HG02588 (cell line): ENCODE results near the gene DRAXIN.
A peak's percentile ranks its signal among the peaks of the same experiment; 100 is the strongest.

Source experiments
- ATAC-seq: cut with Tn5 transposase; IDR thresholded peaks from one replicate; pipeline ENCODE4 v1.9.1; 2021; ENCODE audit warnings: mild to moderate bottlenecking, moderate library complexity; ENCODE audit not compliant: unreplicated experiment

The DRAXIN gene

DNA sequence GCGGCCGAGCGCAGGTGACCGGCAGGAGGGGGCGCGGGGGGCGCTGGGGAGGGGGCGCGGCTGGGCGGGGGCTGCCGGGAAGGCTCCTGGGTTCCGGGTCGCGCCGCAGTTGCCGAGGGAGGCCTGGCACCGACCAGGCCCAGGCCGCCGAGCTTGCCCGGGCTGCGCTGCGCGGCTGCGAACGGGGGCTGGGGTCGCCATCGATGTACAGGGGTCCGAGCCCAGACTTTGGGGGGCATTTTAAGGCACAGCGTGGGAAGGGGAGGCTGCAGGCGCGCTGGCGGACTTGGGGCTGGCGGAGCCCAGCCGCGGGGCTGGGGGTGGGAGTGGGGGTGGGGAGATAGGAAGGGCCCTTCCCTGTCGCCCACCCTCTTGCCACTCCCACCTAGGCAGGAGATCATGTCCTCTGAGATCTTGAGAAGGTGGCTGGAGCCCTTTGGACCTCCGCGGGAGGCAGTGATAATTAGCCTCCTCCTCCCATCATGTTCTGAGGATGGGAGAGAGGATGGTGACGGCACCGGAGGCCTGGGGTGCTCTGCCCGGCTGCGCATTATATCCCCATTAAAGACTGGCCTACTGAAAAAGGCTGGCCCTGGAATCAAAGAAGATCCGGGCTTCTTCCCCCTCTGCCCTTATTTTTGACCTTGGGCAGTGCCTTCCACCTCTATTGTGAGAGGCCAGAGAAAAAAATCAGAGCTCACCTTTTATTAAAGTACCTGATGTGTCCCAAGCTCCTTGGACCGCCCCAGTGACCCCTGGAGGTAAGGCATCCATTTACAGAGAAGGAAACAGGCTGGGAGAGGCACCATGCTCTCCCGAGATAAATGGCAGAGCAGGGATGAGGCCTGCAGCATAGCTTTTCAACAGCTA lies 36.3 kb upstream of the DRAXIN start:
- peak; percentile 10 for ATAC-seq

DNA sequence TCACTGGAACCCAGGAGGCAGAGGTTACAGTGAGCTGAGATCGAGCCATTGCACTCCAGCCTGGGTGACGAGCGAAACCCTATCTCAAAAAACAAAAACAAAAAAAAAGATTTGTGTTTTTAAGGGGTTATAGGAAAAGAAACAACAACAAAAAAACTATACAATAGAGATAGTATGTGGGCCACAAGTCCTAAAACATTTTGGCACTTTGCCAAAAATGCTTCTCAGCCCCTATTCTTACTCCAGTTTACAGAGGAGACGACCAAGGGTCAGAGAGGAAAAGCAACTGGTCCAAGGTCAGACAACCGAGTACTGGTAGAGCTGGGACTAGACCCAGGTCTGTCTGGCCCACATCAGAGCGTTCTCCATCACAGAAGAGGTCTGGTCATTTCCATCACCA lies 33.9 kb upstream of the DRAXIN start:
- ATAC-seq: no peak

DNA sequence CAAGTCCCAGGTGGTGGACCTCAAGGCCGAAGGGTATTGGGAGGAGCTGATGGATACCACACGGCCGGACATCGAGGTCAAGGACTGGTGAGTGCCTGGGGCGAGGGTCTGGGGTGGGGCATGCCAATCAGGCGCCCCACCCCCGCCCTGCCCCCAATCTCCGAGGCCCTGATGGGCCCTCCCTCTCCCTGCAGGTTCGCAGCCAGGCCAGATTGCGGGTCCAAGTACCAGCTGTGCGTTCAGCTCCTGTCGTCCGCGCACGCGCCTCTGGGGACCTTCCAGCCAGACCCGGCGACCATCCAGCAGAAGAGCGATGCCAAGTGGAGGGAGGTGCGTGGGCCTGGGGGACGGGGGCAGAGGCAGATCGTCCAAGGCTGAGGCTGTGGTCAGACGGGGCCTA lies 33.0 kb upstream of the DRAXIN start:
- no peak for ATAC-seq

DNA sequence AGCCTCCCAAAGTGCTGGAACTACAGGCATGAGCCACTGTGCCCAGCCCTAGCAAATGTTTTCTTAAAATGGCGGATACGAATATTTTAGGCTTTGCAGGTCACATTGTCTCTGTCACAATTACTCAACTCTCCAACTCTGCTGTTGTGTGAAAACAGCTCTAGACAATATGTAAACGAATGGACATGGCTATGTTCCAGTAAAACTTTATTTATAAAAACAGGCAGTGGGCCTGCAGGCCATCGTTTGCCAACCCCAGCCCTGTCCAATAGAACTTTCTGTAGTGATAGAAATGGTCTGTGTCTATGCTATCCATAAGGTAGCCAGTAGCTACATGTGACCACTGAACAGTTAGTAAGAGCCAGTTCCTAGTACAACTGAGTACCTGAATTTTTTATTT lies 31.8 kb upstream of the DRAXIN start:
- no peak for ATAC-seq

DNA sequence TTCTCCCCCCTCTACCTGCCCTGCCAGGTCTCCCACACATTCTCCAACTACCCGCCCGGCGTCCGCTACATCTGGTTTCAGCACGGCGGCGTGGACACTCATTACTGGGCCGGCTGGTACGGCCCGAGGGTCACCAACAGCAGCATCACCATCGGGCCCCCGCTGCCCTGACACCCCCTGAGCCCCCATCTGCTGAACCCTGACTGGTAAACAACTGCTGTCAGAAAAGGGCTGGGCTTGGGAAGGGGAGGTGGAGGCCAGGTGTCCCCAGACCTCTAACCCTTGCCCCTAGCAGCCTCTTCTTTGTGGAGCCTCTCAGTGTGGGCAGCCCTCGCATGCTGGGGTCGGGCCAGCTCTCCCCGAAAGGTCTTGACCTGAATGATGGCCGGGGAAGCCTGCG lies 30.4 kb upstream of the DRAXIN start:
- no peak for ATAC-seq

DNA sequence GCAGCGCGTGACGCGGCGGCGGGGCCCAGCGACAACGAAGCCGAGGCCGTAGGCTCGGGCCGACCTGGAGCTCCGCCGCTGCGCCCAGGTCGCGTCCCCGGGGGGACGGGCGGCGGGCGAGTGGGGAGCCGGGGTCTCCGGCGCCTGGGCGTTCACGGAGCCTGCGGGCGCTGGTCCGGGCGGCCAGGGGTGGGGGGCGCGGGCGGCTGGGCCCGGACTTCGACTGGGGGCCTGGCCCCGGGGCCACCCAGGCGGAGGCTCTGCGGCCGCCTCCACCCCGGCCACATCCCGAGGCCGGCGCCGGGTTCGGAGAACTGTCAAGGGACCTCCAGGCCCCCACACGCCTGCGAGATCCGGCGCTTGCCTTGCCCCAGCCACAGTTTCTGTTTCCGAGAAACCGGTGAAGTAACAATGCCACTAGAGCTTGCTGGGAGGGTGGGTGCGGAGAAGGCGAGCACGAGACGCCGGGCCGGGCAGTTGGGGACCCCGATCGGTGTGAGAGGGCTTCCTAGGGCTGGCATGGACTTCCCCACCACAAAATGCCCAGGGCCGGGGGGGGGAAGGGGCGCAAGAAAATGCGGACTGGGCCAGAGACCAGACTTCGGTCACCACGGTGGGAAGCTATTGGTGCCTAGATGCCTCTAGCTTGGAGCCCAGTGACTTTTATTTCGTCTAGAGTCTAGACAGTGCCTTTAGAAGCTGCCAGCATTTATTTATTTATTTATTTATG lies 27.0 kb upstream of the DRAXIN start:
- ATAC-seq: peak; percentile 24

DNA sequence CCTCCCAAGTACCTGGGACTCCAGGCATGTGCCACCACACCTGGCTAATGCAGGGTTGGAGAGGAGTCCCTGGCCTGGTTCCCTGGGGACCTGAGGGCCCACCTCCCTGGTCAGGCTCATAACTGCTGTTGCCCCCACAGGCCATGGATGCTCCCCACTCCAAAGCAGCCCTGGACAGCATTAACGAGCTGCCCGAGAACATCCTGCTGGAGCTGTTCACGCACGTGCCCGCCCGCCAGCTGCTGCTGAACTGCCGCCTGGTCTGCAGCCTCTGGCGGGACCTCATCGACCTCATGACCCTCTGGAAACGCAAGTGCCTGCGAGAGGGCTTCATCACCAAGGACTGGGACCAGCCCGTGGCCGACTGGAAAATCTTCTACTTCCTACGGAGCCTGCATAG lies 23.0 kb upstream of the DRAXIN start:
- no peak for ATAC-seq

DNA sequence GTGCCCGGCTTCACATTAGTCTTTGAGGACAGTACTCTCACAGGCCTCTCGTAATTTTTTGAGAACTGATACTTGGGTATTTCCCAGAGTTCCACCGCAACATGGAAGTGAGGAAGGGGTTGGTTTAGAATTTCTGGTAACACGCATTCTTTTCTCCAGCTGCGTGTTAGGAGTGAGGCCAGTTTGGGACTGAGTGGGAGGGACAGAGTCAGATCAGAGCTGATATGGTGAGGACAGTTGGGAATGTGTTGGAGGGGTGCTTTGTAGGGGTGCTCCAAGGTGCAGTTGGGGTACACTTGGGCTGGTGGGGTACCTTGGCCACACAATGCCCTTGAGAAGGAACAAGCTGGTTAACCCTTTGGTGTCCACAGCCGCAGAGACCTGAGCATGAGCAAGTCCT lies 20.8 kb upstream of the DRAXIN start:
- no peak for ATAC-seq

DNA sequence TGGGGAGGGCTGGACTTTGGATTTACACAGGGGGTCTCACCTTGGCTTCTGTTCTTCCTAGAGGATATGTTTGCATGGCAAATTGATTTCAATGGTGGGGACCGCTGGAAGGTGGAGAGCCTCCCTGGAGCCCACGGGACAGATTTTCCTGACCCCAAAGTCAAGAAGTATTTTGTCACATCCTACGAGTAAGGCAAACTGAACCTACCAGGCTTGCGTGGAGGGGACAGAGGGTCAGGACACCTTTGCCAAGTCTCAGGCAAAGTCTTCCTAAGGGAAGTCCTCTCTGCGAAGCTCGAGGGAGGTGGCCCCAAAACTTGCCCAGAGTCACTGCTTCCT lies 20.3 kb upstream of the DRAXIN start:
- ATAC-seq: no peak

DNA sequence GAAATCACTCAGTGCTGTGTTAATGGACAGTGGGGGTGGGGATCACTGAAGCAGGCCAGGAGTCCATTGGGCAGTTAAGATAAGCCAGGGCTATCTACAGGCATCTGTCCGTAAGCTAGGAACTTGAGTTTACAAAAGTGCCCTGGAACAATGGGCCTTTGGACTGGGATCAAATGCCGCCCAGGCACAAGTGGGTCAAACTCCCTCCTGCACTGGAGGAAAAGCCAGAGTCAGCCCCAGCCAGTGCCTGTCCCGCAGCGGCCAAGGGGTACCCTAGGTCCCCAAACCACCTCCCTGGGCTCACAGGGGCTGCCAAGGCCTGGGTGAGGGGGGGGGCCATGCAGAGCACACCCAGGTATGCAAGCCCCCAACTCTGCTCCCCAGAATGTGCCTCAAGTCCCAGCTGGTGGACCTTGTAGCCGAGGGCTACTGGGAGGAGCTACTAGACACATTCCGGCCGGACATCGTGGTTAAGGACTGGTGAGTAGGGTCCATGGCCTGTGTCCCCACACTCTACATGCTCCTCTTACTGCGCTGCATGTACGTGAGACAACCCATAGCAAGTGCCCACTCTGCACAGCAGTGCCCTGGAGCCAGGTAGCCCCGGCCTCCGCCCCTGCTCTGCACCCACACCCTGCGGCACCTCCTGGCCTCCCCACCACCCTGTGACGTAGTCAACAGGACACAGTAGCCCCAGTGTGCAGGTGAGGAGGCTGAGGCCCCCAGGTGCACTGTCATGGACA lies 19.8 kb upstream of the DRAXIN start:
- ATAC-seq: no peak

DNA sequence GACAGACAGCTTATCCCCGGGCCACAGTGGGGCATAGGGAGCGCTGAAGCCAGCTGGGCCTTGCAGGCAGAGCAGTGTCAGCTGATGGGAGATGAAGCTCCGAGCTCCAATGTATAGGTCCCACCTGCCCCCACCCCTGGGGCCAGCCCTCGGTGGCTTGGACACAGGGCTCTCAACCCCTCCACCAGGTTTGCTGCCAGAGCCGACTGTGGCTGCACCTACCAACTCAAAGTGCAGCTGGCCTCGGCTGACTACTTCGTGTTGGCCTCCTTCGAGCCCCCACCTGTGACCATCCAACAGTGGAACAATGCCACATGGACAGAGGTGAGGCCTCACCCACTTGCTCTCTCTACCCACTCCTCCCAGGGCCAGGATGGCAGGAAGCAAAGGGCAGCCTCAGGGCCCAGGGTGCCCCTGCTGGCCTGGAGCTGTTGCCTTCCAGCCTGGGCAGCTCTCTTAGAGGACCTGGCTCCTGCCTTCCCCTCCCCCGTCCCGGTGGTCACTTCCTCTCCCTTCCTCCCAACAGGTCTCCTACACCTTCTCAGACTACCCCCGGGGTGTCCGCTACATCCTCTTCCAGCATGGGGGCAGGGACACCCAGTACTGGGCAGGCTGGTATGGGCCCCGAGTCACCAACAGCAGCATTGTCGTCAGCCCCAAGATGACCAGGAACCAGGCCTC lies 18.3 kb upstream of the DRAXIN start:
- ATAC-seq: no peak

DNA sequence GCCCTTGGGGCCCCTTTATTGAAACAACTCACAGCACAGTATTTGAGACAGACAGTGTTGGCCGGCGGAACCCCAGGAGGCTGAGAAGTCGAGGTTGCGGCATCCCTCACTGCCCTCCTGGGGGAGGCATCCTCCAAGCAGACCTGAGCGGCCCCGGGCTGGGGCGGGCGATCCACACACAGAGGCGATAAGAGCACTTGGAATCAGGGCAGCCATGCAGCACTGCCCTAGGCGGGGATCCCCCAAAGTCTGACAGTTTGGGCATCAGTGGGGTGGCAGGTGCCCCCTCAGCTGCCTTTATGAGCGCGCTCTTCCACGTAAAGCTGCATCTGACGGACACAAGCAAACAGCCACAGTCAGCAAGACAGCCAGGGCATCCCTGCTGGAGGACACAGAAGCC lies 17.0 kb upstream of the DRAXIN start:
- ATAC-seq: no peak

DNA sequence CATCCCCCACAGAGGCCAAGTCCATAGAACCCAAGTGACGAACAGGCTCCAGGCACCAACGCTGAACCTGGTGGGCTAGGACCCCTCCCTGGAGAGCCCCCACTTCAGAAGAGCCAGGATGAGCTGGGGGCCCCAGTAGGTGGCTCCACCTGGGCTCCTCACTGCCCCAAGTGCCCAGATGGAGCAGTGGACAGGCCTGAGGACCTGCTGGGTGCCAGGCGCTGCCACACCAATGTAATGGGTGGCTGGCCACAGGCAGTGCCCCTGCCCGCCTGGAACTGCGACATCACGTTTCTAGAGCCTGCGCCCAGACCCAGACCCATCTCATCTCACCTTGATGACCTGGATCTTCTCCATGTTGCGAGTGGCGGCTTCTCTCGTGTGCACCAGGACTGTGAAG lies 16.2 kb upstream of the DRAXIN start:
- ATAC-seq: no peak

DNA sequence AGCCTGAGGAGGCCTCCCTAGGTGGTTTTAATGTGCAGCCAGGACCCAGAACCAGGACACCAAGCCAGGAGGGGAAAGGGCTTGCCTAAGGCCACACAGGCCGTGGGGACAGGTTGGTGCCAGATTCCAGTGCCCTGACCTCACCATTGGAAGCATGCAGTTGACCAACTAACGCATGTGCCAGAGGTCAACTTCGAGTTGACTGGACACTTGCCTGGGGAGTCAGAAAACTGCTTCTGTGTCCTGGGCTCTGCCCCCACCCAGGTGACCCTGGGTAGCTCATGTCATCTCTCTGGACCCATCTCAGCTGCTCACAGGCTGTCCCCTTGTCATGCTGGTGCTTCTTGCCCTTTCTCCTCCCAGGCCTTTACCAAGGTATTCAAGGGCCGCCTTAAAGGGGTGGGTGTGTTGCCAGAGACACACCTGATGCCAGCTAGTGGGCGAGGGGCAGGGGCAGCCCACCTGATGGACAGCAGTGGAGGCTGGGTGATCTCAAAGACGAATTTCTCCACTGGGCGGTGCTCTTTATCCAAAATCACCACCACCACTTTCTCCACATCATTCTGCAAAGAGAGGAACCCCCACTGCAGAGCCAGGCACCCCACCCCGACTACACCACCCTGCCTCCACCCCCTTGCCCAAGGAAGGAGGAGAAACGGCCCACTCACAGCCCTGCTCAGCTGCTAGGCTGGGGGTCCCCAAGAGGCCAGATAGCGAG lies 15.0 kb upstream of the DRAXIN start:
- no peak for ATAC-seq

DNA sequence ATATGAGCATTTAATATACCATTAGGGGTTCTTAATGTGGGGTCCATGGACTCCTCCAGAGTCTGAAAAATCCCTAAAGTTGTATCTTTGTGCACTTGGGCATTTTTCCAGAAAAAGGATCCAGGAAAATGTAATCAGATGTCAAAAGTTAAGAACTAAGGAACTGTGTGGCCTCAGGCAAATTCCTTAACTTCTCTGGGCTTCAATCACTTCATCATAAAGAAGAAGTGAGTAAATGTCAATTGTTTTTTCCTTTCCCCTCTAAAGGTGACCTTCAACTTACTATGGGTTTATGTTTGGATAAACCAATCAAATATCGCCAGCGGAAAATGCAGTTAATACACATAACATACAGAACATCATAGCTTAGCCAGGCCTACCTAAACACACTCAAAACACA lies 13.1 kb upstream of the DRAXIN start:
- ATAC-seq: no peak

DNA sequence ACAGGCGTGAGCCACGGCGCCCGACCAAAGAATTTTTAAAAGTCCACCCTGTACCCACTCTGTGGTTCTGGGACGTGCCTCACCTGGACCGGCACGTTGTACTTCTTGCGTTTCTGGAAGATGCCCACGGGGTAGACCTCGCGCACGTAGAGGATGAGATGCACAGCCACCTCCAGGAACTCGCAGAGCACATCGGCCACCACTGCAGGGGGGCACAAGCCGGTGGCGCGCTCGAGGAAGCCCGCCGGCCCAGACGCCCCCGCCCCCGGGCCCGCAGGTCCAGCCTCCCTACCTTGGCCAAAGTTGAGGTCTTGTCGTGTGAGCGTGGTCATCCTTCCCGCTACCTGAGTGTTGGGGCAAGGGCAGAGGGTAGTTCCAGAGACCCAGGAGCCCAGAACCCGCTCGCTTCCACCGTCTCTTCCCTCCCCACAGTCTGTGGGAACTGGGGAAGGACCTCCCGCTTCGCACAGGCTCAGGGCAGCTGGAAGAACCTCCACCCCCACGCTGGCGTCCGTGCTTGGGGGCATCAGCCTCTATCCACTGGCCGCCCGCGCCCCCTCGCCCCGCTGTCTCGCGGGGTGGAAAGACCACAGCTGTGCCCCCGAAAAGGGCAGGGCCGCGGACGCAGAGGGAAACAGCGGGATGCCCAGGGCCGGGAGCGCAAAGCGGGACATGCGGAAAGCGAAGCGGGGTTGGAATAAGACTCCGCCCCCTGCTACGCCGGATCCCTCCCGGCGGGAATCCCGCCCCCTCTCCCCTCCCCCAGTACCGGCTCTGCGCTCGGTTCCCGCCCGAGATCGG lies 11.0 kb upstream of the DRAXIN start:
- ATAC-seq: peak; percentile 26

DNA sequence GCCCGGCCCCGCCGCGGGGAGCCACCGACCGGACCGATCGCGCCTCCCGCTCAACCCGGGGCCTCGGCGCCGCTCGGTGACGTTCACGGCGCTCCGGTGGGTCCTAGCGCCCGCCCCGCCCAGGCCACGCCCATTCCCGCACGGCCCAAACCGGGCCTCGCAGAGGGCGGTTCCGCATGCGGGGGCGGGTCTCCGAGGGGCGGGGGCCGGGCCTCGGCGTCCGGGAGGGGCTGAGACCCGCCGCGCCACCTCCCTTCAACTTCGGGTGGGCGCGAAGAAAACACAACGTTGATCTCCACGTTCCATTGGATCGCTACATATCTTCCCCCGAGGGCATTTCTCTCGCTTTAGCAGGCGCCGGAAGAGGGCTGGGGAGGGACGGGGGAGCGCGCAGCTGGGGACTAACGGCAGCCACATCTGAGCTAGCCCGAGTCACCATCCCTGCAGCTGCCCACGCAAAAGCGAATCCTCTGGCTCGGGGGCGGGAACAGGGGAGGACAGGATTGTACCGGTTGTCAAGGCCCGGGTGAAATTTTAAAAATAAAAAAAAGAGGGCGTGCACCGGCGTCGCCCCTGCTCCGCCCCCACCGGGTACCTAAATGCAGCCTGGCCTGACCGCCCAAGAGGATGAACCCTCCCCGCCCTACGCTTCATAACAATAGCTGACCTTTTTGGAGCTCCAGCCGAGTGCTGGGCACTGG lies 10.3 kb upstream of the DRAXIN start, which contains the start of gene MAD2L2:
Gene MAD2L2, minus strand, starts transcription at position 78 of the 701 bp plus-strand sequence. CDS start 547 bp downstream, outside the sequence.
- ATAC-seq: peak; percentile 93

DNA sequence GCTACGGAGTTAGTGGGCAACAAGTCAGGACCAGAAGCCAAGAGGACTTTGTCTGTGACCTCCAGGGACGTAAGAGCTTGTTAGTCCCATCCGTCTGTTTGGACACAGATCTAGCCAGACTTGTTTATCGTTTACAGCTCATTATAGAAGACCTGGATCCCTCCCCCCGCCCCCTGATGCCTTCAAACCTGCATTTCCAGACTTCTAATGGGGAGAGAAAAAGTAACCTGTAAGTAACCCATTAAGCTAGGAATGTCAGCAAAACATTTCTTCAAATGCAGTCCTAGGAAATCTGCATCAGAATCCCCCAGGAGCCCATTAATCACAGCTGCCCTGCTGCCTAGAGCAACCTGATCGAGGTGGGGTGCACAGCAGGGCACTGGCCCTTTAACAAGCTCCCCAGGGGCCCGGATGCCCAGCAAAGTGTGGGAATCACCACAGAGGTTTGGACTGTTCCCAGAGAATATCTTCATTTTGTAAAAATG lies 9.2 kb upstream of the DRAXIN start:
- ATAC-seq: no peak

DNA sequence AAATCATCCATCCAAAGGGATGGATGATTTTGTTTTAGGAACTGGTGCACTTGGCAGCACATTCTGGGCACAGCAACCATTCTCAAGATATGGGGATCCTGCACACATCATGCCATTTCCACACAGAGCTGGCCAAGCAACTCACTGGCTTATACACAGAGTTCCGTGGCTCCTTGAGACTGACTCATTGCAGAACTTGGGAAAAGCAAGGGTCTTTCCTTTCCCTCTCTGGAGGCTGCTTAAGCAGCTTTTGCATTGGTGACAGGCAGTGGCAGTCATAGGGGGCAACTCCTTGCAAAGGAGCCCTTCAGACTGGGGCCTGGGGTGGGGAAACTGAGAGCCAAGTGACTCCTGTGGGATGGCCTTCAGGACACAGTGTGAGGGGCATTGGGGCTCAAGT lies 8.7 kb upstream of the DRAXIN start:
- no peak for ATAC-seq
